GM08714 (cell line): ENCODE results near the gene KRTAP10-5.
"Not testable (repeated sequence)": the region's sequence is repeated elsewhere in the genome, so short reads cannot be mapped to it uniquely, and the experiment has no call there.

Source experiments
- H3K4me3 ChIP-seq: fragments of 200-500 bp; sonication (Bioruptor generic); 2 replicates; pipeline ENCODE4 v1.5.1; 2014; ENCODE audit warnings: mild to moderate bottlenecking, low read length, inconsistent platforms
- ZNF274 ChIP-seq: IDR thresholded peaks from 2 replicates; pipeline ENCODE4 v1.6.1; 2012; ENCODE audit warnings: mild to moderate bottlenecking, low read depth, low read length

The KRTAP10-5 gene

DNA sequence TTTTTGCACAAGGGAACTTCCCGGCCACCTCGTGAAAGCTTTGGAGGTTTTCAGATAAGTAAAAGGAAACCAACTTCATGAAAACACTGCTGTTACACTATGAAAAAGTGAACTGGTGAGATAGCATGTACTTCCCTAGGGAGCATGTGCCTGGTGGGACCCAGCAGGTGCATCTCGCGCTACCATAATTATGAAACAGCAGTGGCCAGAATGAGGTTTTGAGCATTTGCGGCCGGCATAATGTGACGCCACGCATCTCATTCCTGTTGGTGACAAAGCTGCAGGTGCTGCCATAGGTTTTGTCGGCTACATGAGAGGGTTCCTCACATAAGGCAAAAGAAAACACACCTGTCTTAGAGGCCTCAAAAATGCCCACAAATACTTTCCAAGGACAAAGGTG lies 23.5 kb downstream of the KRTAP10-5 start:
- TF ChIP-seq ZNF274: no peak
- no peak overlapping the region for H3K4me3 ChIP-seq

DNA sequence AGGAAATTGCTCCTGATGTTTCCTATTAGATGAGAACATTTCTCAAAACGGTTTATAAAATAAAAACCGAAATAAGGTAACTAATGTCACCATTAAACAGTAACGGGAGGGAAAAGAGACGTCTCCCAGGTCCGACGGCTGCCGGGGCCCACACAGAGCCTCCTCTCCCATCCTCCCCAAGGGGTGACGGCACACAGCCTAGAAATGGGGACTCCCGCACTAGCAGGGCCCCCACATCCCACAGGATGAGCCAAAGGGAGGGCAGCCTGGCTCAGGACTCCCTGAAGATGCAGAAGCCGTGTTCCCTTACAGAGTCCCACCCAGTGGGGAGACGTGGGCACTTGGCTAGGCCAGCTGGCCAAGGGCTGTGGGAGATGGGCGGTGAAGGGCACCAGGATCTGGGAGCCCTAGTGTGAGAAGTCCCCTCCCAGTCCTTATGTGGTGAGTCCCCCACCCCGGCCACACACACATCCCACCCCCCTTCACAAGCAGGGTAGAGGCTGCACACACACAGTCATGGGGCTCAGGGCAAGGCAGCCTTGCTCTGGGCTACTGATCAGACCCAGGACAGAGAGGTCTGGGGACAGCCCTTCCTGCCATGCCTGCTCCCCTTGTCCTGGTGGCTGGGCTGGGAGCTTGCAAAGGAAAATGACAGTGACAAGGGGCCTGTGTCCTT lies 25.1 kb downstream of the KRTAP10-5 start:
- no peak for TF ChIP-seq ZNF274
- no peak overlapping the region for H3K4me3 ChIP-seq

DNA sequence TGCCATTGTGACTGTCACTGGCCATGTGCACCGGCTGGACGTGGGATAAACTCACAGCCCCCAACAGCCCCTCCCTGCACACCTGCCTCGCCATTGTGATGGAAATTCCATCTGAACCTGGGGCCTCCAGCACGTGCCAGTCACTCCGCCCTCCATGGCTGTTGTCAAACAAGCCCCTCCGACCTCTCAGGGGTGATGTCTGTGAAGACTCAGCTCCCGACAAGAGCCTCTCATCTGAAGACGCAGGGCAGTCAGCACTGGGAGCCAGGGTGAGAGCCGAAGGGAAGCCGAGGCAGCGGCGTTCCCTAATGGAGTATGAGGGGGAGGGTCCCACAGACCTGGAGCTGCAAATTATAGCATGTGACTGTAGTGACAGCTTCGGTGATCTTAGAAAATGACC lies 27.7 kb downstream of the KRTAP10-5 start:
- TF ChIP-seq ZNF274: no peak
- H3K4me3 ChIP-seq: no peak overlapping the region

DNA sequence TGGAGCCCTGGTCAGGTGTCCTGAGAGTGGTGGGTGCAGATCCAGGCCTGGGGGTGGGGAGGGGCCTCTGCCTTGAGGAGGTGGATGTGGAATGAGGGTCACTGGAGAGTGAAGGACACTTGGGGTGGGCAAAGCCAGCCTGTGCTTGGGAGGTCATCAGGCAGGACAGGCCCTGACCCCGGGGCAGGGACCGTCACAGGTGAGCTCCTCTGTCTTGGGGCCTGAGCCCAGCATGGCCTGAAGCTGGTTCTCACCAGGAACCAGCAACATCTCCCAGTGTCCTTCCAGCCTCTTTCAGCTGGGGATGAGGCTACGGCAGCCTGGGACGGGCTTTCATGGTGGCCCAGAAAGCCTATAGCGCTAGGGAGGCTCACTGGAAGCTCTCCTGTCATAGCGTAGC lies 28.3 kb downstream of the KRTAP10-5 start:
- TF ChIP-seq ZNF274: no peak
- no peak overlapping the region for H3K4me3 ChIP-seq

DNA sequence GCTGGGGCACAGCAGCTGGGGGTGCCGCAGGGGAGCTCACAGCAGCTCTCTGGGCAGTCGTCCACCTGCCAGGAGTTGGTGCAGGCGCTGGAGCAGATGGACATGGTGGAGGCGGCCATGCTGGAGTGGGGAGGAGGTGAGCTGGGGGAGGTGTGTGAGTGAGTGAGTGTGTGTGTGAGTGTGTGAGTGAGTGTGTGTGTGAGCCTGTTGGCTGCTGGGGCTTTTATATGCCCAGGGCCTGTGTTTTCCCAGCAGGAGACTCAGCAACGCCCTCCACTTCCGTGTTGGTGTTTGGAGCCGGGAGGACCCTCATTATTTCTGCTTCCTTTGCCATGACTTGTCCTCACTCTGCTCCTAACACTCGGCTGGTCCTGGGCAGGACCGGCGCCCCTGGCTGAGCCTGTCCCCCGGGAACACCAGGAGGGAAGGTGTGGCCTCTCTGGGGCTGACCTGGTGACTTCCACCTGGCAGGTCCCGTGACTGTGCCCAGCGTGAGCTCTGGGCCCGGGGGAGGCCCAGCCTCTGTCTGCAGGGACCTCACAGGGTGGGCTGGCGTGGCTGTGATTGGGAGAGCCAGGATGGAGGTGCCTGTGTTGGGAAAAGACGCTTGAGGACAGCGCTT lies 29.0 kb downstream of the KRTAP10-5 start, which contains the start of gene KRTAP10-2:
Gene KRTAP10-2 (minus strand): TSS at position 166 of the 622 bp plus-strand sequence. CDS start 47 bp downstream, at position 119.
- TF ChIP-seq ZNF274: no peak

DNA sequence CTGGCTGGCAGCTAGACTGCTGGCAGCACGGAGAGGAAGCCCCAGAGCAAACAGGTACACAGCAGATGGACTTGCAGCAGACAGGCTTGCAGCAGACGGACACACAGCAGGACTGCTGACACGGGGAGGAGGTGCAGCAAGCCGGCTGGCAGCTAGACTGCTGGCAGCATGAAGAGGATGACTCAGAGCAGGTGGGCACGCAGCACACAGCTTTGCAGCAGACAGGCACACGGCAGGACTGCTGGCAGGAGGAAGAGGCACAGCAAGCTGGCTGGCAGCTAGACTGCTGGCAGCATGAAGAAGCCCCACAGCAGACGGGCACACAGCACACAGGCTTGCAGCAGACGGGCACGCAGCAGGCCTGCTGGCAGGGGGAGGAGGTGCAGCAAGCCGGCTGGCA lies 29.6 kb downstream of the KRTAP10-5 start:
- TF ChIP-seq ZNF274: no peak
- H3K4me3 ChIP-seq: no peak overlapping the region

More for the DNA sequence above, 29.0 kb downstream of the KRTAP10-5 start, which contains the start of gene KRTAP10-2:
- no peak within 1 kb of the TSS for H3K4me3 ChIP-seq

DNA sequence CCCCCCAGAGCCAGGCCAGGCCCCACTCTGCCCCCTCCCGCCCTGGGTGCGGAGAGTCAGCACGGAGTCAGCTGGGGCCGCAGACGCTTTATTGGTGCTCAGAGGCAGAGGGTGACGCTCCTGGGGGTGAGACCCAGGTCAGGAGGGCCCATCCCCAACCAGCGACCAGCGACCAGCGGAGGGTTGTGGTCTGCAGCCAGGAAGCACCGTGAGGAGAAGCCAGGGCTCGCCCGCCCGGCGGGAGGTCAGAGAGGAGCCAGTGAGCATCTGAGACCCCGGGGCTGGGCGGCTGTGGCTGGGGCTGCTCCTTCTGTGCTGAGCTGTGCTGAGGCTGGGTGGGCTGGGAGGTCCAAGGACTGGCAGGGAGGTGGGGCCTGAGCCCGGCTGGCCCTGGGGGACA lies 30.1 kb downstream of the KRTAP10-5 start:
- H3K4me3 ChIP-seq: not testable (repeated sequence)

DNA sequence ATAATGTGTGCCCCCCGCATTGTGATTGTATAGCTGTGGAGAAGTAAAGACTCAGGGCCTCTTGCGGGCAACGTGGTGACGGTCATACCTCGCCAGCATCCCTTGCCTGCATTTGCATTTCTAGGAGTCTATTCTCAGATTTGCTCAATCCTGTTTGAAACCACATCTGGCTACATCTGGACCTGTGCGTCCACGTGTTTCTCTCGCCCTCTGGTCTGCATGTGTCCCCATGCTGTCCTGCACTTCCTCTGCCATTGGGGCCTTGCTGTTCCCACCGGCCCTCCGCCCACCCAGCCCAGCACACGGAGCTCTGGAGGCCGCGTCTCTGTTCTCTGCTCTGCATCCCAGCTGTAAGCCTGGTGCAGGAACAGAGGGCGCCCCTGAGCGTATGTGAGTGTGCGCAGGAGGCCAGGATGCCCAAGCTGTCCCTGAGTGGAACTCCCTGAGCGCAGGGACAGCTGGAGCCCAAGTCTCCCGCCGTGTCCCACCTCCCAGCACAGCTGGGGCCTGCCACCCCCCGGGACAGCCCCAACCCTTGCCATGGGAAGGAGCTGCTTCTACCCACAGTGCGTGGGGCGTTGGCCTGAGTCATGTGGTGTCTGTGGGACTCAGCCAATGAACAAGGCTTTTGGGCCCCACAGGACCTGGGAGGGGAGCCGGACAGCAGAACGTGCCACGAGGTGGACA lies 30.7 kb downstream of the KRTAP10-5 start:
- TF ChIP-seq ZNF274: no peak
- no peak overlapping the region for H3K4me3 ChIP-seq

DNA sequence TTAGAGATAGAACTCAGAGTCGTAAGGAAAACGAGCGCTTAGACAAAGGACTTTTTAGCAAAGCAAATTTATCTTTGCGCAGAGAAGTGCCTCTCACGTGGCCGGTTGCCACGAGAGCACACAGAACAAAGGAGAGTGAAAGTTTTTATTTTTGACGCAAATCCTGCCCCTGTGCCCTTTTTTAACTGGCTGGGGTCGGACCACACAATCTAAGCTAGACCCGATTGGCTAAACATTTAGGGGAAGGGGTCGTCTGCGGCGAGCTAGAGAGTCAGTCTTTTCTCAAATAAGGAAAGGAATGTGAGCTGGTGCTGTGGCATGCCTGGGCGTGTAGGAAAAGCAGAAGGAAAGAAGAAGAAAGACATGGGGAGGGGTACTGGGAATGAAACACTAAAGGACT lies 31.5 kb downstream of the KRTAP10-5 start:
- no peak for TF ChIP-seq ZNF274
- no peak overlapping the region for H3K4me3 ChIP-seq

DNA sequence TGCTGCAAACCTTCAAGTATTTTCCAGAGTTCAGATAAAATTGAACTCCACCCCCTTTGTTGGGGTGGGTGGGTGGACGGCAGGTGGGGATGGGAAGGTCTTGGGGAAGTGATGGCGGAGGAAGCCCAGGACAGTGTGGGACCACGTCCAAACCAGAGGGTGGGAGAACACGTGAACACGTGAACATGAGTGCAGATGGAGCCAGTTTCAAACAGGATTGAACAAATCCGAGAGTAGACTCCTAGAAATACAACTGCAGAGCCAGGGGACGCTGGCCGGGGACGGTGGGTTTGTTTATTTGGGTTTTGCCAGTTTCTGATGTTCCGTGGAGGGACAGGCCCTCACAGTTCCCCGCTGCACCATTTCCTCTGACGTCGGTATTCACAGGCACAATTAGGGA lies 32.0 kb downstream of the KRTAP10-5 start:
- H3K4me3 ChIP-seq: no peak overlapping the region
- TF ChIP-seq ZNF274: no peak

DNA sequence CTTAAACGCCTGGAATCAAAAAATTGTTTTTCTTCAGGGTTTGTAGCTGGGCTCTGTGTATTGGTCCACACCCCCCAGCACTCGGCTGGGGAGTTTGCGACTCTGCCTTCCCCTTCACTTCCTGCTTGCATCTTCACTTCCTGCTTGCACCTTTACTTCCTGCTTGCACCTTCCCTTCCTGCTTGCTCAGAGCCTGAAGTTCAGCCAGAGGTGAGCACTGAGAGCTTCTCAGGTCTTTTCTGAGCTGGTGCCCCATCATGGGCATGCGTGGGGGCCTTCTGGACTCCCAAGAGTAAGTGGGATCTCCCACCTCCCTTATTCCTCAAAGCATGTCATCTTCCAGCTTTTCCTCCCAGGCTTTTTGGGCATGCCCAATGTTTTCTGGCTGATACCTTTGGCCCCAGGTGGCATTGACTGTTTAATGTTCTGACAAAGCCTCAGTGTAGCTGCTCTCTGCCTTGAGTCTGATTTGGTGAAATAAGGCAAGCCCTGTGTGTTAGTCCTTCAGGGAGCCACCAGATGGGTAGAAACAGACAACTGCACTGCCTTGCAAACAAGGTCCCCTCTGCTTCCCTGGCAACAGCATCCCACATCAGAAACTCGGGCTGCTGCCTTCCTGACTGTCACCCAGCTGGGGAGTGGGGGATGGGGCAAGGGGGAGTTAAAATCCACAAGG lies 32.6 kb downstream of the KRTAP10-5 start:
- no peak overlapping the region for H3K4me3 ChIP-seq
- TF ChIP-seq ZNF274: no peak

DNA sequence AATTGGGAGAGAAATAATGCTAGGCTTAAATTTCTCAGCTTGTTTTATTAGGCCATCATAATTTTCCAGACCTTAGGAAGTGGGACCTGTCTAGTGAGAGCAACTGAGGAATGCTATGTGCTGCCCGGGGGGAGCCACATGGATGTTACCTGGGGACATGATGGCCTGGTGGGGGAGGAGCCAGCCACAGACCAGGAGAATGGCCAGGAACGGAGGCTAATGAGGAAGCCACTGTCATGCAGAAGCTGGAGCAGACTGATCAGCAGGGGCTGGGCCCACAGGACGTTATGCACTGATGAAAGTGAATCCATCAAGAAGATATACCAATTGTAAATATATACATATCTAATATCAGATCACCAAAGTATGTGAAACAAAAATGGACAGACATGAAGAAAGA lies 35.8 kb downstream of the KRTAP10-5 start:
- no peak for TF ChIP-seq ZNF274

DNA sequence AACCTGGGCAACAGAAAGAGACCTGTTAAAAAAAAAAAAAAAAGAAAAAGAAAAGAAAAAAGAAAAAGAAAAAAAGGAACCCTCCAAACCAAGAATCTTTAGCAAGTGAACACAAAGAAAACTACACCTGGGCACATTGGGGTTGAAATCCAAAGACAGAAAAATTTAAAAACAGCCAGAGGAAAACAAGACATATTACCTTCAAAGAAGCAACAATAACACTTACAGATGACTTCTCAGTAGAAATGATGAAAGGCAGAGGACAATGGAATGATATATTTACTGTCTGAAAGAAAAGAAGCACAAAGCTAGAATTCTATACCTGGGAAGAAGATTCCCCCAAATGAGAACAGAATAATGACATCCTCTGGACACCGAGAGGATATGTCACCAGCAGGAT lies 37.7 kb downstream of the KRTAP10-5 start:
- TF ChIP-seq ZNF274: no peak

More for the DNA sequence above, 35.8 kb downstream of the KRTAP10-5 start:
- H3K4me3 ChIP-seq: no peak overlapping the region

DNA sequence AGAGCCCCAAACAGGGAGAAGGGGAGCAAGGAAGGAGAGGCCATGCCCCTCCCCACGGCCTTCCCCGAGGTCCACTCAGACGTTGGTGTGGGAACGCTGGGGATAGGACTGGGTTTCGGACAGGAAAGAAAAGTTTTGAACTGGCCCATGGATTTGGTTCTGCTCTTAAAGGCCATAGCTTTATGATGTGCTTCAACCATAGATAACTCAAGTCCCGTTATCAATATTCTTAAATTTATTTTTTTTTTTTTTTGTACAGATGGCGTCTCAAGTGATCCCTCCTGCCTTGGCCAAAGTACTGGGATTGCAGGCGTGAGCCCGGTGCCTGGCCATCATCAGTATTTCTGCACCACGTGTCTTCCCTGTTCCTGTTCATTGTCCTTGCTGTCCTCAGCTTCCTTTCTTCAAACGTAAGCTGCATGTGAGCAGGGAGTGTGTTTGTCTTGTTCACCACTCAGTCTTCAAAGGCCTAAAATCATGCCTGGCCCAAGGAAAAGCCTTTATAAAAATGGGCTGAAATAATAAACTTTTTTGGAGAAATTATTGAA lies 39.6 kb downstream of the KRTAP10-5 start:
- TF ChIP-seq ZNF274: no peak
- no peak overlapping the region for H3K4me3 ChIP-seq

More for the DNA sequence above, 37.7 kb downstream of the KRTAP10-5 start:
- no peak overlapping the region for H3K4me3 ChIP-seq
